Mesenchymal stem cell (in vitro differentiated cells and primary cell): ENCODE results near the gene BCL2.
A peak's percentile ranks its signal among the peaks of the same experiment; 100 is the strongest.

Experiments
- DNase-seq: peaks from one replicate; pipeline ENCODE4 v3.0.0-alpha.2; 2013
- H2AFZ ChIP-seq: one replicate; pipeline ENCODE4 v1.6.1; 2013; ENCODE audit warnings: low read depth, mild to moderate bottlenecking, control low read depth, inconsistent platforms, low read length, moderate library complexity
- H2AK5ac ChIP-seq: 2 replicates; pipeline ENCODE4 v1.6.1; 2013; ENCODE audit warnings: low read length, moderate library complexity, mild to moderate bottlenecking, inconsistent platforms; ENCODE audit not compliant: severe bottlenecking
- H2BK120ac ChIP-seq: one replicate; pipeline ENCODE4 v1.6.1; 2013; ENCODE audit warnings: low read depth, mild to moderate bottlenecking, inconsistent platforms, low read length, moderate library complexity
- H2BK12ac ChIP-seq, 2 experiments: one replicate each; pipeline ENCODE4 v1.6.1; 2013; ENCODE audit warnings: inconsistent platforms in 2 of 2, low read length in 2 of 2, mild to moderate bottlenecking in 2 of 2, moderate library complexity in 2 of 2, control low read depth in 1 of 2
- H2BK15ac ChIP-seq: one replicate; pipeline ENCODE4 v1.6.1; 2013; ENCODE audit warnings: mild to moderate bottlenecking, low read depth, inconsistent platforms; ENCODE audit not compliant: poor library complexity, severe bottlenecking
- H2BK5ac ChIP-seq: 2 replicates; pipeline ENCODE4 v1.6.1; 2013; ENCODE audit warnings: low read depth, mild to moderate bottlenecking, low read length, control low read depth, inconsistent platforms; ENCODE audit not compliant: poor library complexity, severe bottlenecking
- H3K14ac ChIP-seq, 2 experiments: one replicate each; pipeline ENCODE4 v1.6.1; 2013; ENCODE audit warnings: inconsistent platforms in 2 of 2, low read length in 2 of 2, control low read depth in 1 of 2, mild to moderate bottlenecking in 1 of 2, moderate library complexity in 1 of 2
- H3K18ac ChIP-seq, 2 experiments: one replicate each; pipeline ENCODE4 v1.6.1; 2013; ENCODE audit warnings: inconsistent platforms in 2 of 2, low read length in 2 of 2, control low read depth in 1 of 2, low read depth in 1 of 2, mild to moderate bottlenecking in 1 of 2
- H3K23ac ChIP-seq, 2 experiments: one replicate each; pipeline ENCODE4 v1.6.1; 2013; ENCODE audit warnings: inconsistent platforms in 2 of 2, low read length in 2 of 2, mild to moderate bottlenecking in 2 of 2, moderate library complexity in 2 of 2, control low read depth in 1 of 2
- H3K27ac ChIP-seq: 2 replicates; pipeline ENCODE4 v1.5.1; 2013; ENCODE audit warnings: mild to moderate bottlenecking, moderate library complexity, low read length, control low read depth, inconsistent platforms; ENCODE audit not compliant: poor library complexity, severe bottlenecking
- H3K27me3 ChIP-seq, 2 experiments: 2 replicates each; pipeline versions ENCODE4 v1.6.1 to v1.7.0; 2013; ENCODE audit warnings: low read length in 2 of 2, mild to moderate bottlenecking in 2 of 2, moderate library complexity in 2 of 2, control low read depth in 1 of 2, inconsistent platforms in 1 of 2; ENCODE audit not compliant: control insufficient read depth in 1 of 2, insufficient read depth in 1 of 2
- H3K36me3 ChIP-seq, 2 experiments: 2 replicates each; pipeline versions ENCODE4 v1.6.1 to v1.7.0; 2013; ENCODE audit warnings: low read length in 2 of 2, control low read depth in 1 of 2, inconsistent platforms in 1 of 2, low read depth in 1 of 2, mild to moderate bottlenecking in 1 of 2; ENCODE audit not compliant: insufficient read depth in 2 of 2, control insufficient read depth in 1 of 2
- H3K4ac ChIP-seq, 2 experiments: one replicate each; pipeline ENCODE4 v1.6.1; 2013; ENCODE audit warnings: inconsistent platforms in 2 of 2, low read length in 2 of 2, mild to moderate bottlenecking in 2 of 2, moderate library complexity in 2 of 2, control low read depth in 1 of 2, low read depth in 1 of 2
- H3K4me1 ChIP-seq: 2 replicates; pipeline ENCODE4 v1.6.1; 2013; ENCODE audit warnings: low read depth, low read length, control low read depth; ENCODE audit not compliant: control insufficient read depth, insufficient read depth
- H3K4me2 ChIP-seq: 2 replicates; pipeline ENCODE4 v1.6.1; 2013; ENCODE audit warnings: low read length, mild to moderate bottlenecking, inconsistent platforms; ENCODE audit not compliant: poor library complexity, severe bottlenecking
- H3K4me3 ChIP-seq, 2 experiments: 2 replicates each; pipeline versions ENCODE4 v1.5.1 to v1.7.0; 2013; ENCODE audit warnings: low read length in 2 of 2, mild to moderate bottlenecking in 2 of 2, control low read depth in 1 of 2, low read depth in 1 of 2; ENCODE audit not compliant: insufficient read depth in 1 of 2
- H3K79me1 ChIP-seq: replicated peaks from 2 replicates; pipeline ENCODE4 v1.6.1; 2013; ENCODE audit warnings: mild to moderate bottlenecking, control low read depth, low read length, inconsistent platforms; ENCODE audit not compliant: poor library complexity, severe bottlenecking
- H3K9ac ChIP-seq: 2 replicates; pipeline ENCODE4 v1.7.0; 2013; ENCODE audit warnings: mild to moderate bottlenecking, low read length, moderate library complexity
- H3K9me3 ChIP-seq: 2 replicates; pipeline ENCODE4 v1.7.0; 2013; ENCODE audit warnings: mild to moderate bottlenecking, low read length; ENCODE audit not compliant: control insufficient read depth
- H4K8ac ChIP-seq: one replicate; pipeline ENCODE4 v1.6.1; 2013; ENCODE audit warnings: inconsistent platforms, mild to moderate bottlenecking, low read length, moderate library complexity
- H4K91ac ChIP-seq: one replicate; pipeline ENCODE4 v1.6.1; 2013; ENCODE audit warnings: mild to moderate bottlenecking, low read length, inconsistent platforms
- WGBS: methylation state at CpG from one replicate; pipeline ENCODE4 v1.1.7; 2013; ENCODE audit warnings: mixed read lengths; 5-methylcytosine and 5-hydroxymethylcytosine counted together

Gene BCL2

GRCh38 chr18:63233334-63233733 lies 86.2 kb downstream of the BCL2 start:
- no peak overlapping the region for H3K18ac ChIP-seq
- H2BK15ac ChIP-seq = no peak overlapping the region
- H2BK12ac ChIP-seq = peak overlapping the region in 1 of 2 experiments; percentile 28
- H3K4me3 ChIP-seq = no peak overlapping the region
- H3K23ac ChIP-seq = no peak overlapping the region
- H3K14ac ChIP-seq = no peak overlapping the region
- no peaks in the 10 kb centered on the region for H3K27me3 ChIP-seq
- H2BK120ac ChIP-seq = no peak overlapping the region
- no peak overlapping the region for H4K8ac ChIP-seq
- H3K79me1 ChIP-seq = peaks cover 2% of the 10 kb centered on the region
- no peak overlapping the region for H2AK5ac ChIP-seq
- H2AFZ ChIP-seq = no peak overlapping the region
- H3K9ac ChIP-seq = no peak overlapping the region
- H3K4me1 ChIP-seq = peaks cover 4% of the 10 kb centered on the region
- no peaks in the 10 kb centered on the region for H3K36me3 ChIP-seq
- no peak overlapping the region for H3K27ac ChIP-seq
- no peak overlapping the region for H4K91ac ChIP-seq
- no peak for DNase-seq
- WGBS = 80% methylated on average over 5 of the region's 9 CpGs
- H3K4me2 ChIP-seq = no peak overlapping the region
- H3K9me3 ChIP-seq = no peaks in the 10 kb centered on the region
- H2BK5ac ChIP-seq = no peak overlapping the region
- H3K4ac ChIP-seq = no peak overlapping the region

DNA sequence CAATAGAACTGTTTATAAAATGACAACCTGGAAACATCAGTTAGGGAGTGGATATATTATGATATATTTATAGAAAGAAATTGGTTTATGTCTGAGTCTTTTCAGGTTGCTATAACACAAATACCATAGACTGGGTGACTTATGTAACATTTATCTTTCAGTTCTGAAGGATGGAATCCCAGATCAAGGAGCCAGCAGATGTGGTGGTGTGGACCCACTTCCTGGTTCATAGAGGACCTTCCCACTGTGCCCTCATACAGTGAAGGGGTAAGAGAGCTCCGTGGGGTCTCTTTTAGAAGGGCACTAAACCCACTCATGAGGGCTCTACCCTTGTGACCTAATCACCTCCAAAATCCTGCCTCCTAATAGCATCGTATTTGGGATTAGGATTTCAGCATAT lies 86.7 kb downstream of the BCL2 start:
- Histone ChIP-seq H2BK5ac (no peak overlapping the region), H3K27me3 (no peaks in the 10 kb centered on the region), H2BK15ac (no peak overlapping the region), H3K4me2 (no peak overlapping the region), H3K9me3 (no peaks in the 10 kb centered on the region), H3K23ac (no peak overlapping the region), H3K18ac (no peak overlapping the region), H3K4me1 (peaks cover 4% of the 10 kb centered on the region), H3K4ac (no peak overlapping the region), H4K91ac (no peak overlapping the region), H2BK12ac (no peak overlapping the region), H3K14ac (no peak overlapping the region), H3K27ac (no peak overlapping the region), H4K8ac (no peak overlapping the region), H3K79me1 (peaks cover 2% of the 10 kb centered on the region), H3K36me3 (no peaks in the 10 kb centered on the region), H3K9ac (no peak overlapping the region), H2AK5ac (no peak overlapping the region), H2AFZ (no peak overlapping the region), H3K4me3 (no peak overlapping the region), H2BK120ac (no peak overlapping the region)
- no peak for DNase-seq
- WGBS = no CpG with 5 or more reads among the region's 2 CpGs

GRCh38 chr18:63229971-63230370 lies 89.6 kb downstream of the BCL2 start:
- Histone ChIP-seq H3K9me3 (no peaks in the 10 kb centered on the region), H2BK120ac (no peak overlapping the region), H3K9ac (peak overlapping the region; percentile 78), H2AFZ (no peak overlapping the region), H2BK12ac (no peak overlapping the region), H3K18ac (no peak overlapping the region), H2BK15ac (no peak overlapping the region), H2BK5ac (no peak overlapping the region), H3K4ac (no peak overlapping the region), H3K27me3 (peaks cover 0 to 3% of the 10 kb centered on the region in 2 experiments), H3K4me3 (no peak overlapping the region), H3K4me2 (no peak overlapping the region), H3K14ac (no peak overlapping the region), H3K27ac (no peak overlapping the region), H3K23ac (no peak overlapping the region), H4K91ac (no peak overlapping the region), H2AK5ac (no peak overlapping the region), H4K8ac (no peak overlapping the region), H3K4me1 (no peaks in the 10 kb centered on the region), H3K36me3 (peaks cover 0 to 4% of the 10 kb centered on the region in 2 experiments), H3K79me1 (peaks cover 3% of the 10 kb centered on the region)
- DNase-seq = no peak

GRCh38 chr18:63225434-63225833 lies 94.1 kb downstream of the BCL2 start:
- H3K23ac ChIP-seq = no peak overlapping the region
- no peak overlapping the region for H3K4ac ChIP-seq
- no peaks in the 10 kb centered on the region for H3K9me3 ChIP-seq
- peaks cover 0 to 8% of the 10 kb centered on the region in 2 experiments for H3K27me3 ChIP-seq
- no peak overlapping the region for H3K18ac ChIP-seq
- H3K4me1 ChIP-seq = no peaks in the 10 kb centered on the region
- H2AK5ac ChIP-seq = no peak overlapping the region
- H3K4me2 ChIP-seq = no peak overlapping the region
- no peak overlapping the region for H3K9ac ChIP-seq
- H4K91ac ChIP-seq = no peak overlapping the region
- H2AFZ ChIP-seq = peak overlapping the region; percentile 5
- WGBS = 95% methylated on average over 6 of the region's 6 CpGs
- H3K27ac ChIP-seq = no peak overlapping the region
- no peak overlapping the region for H3K14ac ChIP-seq
- no peak overlapping the region for H2BK120ac ChIP-seq
- no peak overlapping the region for H2BK15ac ChIP-seq
- peaks cover 1% of the 10 kb centered on the region for H3K79me1 ChIP-seq
- no peak for DNase-seq
- H4K8ac ChIP-seq = no peak overlapping the region
- peaks cover 0 to 4% of the 10 kb centered on the region in 2 experiments for H3K36me3 ChIP-seq
- no peak overlapping the region for H3K4me3 ChIP-seq
- H2BK12ac ChIP-seq = no peak overlapping the region
- H2BK5ac ChIP-seq = no peak overlapping the region
